ENCODE measurements around the gene MYH7.
"Not testable (repeated sequence)": the region's sequence is repeated elsewhere in the genome, so short reads cannot be mapped to it uniquely, and the experiment has no call there.

MYH7 gene

DNA sequence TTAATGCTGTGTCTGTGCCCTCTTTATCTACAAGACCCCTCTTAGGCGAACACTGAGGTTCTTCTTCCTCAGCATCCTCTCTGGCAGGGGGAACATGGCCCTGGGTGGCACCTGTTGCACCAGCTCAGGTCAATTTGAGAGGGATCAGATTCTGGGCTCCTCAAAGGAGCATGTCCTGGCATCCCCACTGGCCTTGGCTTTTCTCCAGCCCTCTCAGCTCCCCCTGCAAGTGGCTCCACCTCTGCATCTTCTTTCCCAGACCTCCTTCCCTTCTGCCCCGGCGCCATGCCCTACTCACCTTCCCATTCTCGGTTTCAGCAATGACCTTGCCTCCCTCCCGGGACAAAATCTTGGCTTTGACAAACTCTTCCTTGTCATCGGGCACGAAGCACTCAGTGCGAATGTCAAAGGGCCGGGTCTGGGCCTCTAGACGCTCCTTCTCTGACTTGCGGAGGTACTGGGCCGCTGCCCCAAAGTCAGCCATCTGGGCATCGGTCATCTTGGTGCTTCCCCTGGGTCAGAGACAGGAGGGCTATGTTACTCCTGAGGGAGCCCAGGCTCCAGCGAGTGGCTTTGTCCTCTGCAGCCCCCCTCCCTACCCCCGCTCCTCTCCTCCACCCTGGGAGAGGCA is 28.6 kb downstream of the MYH7 start:
- DNase-seq (ENCODE audit: low spot score): no peak

GRCh38 chr14:23406244-23406643 is 29.2 kb downstream of the MYH7 start:
- DNase-seq (ENCODE audit: low spot score): no peak

GRCh38 chr14:23405516-23406025 is 29.9 kb downstream of the MYH7 start:
- DNase-seq (ENCODE audit: low spot score): no peak

DNA sequence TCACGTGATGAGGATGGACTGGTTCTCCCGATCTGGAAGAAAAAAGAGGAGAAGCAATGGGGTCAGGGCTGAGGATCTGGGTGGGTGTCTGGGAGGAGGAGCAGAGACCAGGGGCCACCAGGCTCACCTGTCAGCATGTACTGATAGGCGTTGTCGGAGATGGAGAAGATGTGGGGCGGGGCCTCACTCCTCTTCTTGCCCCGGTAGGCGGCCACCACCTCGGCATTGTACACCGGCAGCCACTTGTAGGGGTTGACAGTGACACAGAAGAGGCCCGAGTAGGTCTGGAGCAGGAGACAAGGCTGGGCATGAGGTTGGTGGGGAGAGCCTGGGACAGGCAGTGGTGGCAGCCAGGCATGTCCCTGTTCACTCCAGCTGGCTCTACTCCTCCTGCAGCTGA is 30.4 kb downstream of the MYH7 start:
- DNase-seq (ENCODE audit: low spot score): no peak

GRCh38 chr14:23404331-23404900 is 31.0 kb downstream of the MYH7 start:
- no peak for DNase-seq (ENCODE audit: low spot score)

DNA sequence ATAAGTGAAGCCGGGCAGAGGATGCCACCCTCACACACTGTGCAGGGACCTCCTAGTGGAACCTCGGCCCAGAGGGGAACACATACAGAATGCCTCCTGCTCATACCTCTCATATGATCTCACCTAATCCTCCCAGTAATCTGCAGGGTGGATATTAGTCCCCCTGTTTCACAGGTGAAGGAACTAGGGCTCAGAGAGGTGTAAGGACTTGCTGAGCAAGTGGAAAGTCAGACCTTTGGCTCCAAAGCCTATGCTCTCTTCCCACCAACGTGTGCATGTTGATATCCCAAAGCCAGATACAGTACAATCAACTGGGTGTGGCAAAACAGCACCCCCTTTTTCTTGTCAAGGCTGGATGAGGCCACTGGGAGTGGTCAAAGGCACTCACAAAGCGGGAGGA is 31.6 kb downstream of the MYH7 start:
- DNase-seq (ENCODE audit: low spot score): no peak

- no peak for DNase-seq (ENCODE audit: low spot score)
Measured at GRCh38 chr14:23403139-23403438, 32.4 kb downstream of the MYH7 start.

GRCh38 chr14:23402296-23403138 is 32.9 kb downstream of the MYH7 start:
- DNase-seq (ENCODE audit: low spot score): no peak

DNA sequence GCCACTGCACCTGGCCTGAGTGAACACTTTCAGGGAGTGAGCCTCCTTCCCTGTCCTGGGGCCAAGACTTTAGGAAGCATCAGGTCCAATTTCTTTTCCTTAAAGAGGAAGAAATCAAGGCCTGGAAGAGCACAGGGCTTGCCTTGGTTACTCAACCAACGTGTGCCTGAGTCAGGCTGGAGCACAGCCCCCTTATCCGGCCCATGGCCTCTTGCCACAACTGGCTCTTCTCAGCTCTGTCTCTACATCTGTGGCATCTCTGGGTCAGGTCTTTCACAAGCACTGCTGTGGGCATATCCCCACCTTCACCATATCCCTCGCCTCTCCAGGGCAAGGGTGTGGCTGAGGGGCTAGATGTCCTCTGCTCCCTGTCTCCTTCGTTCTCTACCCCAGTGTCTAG is 34.2 kb downstream of the MYH7 start:
- DNase-seq (ENCODE audit: low spot score): no peak

DNA sequence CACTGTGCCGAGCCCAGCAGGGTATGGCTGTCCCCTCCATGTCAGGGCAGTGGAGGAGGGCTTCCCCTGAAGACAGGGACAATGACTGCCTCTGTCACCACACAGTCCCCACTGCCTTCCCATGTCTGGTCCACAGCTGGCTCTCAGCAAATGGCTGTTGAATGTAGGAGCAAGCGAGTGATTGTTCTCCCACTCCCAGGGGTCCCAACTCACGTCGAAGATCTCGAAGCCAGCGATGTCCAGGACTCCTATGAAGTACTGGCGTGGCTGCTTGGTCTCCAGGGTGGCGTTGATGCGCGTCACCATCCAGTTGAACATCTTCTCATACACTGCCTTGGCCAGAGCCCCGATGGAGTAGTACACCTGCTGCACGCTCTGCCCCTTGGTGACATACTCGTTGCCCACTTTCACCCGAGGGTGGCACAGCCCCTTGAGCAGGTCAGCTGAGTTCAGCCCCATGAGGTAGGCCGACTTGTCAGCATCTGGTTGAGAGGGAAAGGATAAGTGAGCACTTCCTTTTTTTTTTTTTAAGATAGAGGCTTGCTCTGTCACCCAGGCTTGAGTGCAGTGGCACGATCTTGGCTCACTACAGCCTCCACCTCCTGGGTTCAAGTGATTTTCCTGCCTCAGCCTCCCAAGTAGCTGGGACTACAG is 34.8 kb downstream of the MYH7 start:
- DNase-seq (ENCODE audit: low spot score): not testable (repeated sequence)

GRCh38 chr14:23399591-23399990 is 35.9 kb downstream of the MYH7 start:
- no peak for DNase-seq (ENCODE audit: low spot score)

DNA sequence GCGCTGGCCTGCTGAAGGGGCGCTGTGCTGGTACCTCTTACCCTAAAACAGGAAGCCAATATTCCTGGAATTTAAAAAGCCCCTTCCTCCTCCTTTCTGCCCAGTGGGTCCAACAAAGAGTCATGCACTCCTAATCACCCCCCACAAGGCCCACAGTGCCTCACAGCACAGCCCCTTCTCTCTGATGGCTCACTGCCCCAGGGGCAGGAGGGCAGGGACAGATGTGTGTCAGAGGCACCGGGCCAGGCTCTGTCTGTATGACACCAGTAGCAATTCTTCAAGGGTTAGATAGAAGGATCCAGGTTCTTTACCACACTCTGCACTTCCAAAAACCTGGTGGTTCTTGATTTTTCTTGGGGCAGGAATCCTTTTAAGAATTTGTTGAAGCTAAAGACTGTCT is 36.3 kb downstream of the MYH7 start:
- no peak for DNase-seq (ENCODE audit: low spot score)

DNA sequence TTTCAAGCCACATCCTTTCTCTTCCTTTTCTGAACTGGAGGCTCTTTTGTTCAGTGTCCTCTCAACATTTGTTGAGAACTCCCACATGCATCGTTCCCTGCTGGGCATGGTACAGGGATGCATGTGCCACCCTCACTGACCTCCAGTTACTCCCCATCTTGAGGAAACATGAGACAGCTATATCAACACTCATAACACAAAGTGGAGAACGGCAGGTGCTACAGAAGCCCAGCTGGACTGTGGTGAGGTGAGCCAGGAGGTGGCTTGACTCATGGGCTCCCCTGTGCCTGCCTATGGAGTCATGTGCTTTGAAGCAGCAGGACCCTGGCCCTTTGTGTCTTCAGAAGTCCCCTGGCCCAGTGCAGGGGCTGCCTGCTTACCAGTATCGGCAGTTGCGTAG is 37.1 kb downstream of the MYH7 start:
- no peak for DNase-seq (ENCODE audit: low spot score)

- DNase-seq (ENCODE audit: low spot score): no peak
Measured at GRCh38 chr14:23396781-23397407, 38.6 kb downstream of the MYH7 start.

- DNase-seq (ENCODE audit: low spot score): no peak
Measured at GRCh38 chr14:23396126-23396525, 39.3 kb downstream of the MYH7 start.

- no peak for DNase-seq (ENCODE audit: low spot score)
Measured at GRCh38 chr14:23392613-23393012, 42.8 kb downstream of the MYH7 start.

- DNase-seq (ENCODE audit: low spot score): not testable (repeated sequence)
Measured at GRCh38 chr14:23389871-23390270, 45.6 kb downstream of the MYH7 start.

DNA sequence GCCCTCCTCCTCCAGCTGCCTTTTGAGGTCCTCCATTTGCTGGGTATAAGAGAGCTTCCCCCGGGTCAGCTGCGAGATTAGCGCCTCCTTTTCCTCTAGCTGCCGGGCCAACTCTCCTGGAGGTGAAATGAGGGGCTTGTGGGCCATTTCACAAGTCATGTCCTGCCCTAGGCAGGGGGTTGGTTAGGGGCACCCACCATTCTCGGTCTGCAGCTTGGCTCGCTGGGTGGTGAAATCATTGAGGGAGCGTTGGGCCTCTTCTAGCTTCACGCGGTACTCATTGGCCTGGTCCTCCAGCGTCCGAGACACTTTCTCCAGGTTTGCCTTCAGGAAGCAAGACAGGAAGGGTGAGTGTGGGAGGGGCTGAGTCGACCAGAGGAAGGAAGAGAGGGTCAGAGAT is 46.1 kb downstream of the MYH7 start:
- no peak for DNase-seq (ENCODE audit: low spot score)

DNA sequence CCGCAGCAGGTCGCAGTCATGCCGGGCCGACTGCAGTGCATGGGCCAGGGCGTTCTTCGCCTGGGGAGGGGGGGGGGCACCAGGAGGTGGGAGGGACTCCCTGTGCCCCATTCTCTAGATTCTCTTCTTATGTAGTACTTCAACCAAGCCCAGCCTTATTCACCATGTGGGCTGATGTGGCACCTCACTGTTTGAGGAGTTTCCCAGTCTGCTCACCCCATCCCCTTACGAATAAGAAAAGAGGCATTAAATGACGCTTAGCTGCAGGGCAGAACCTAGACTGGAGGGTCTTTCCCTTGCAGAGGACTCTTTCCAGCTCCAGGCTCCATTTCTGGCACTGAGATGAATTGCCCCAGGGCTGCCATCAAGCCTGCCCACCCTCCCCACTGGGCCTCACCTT is 46.5 kb downstream of the MYH7 start:
- DNase-seq (ENCODE audit: low spot score): no peak

- no peak for DNase-seq (ENCODE audit: low spot score)
Measured at GRCh38 chr14:23387916-23388882, 47.3 kb downstream of the MYH7 start.

- no peak for DNase-seq (ENCODE audit: low spot score)
Measured at GRCh38 chr14:23386999-23387398, 48.5 kb downstream of the MYH7 start.
